Panc1 (cell line): ENCODE data around the gene RNF214. TPM values are rescaled to one million over a fixed set of nuclear protein-coding genes. Genes with fewer than 3 reads are reported as not detected.

Source experiments
- ATAC-seq: fragments of 200-7000 bp; cut with Tn5 transposase; 2 replicates; pipeline ENCODE4 v1.9.1; 2020; ENCODE audit warnings: mild to moderate bottlenecking, moderate library complexity
- BruUV-seq: library from RNA; stranded (reverse); fragments of 400-500 nt; replicated peaks from 2 replicates; lab custom pipeline; 2021; lab: Mats Ljungman, UMichigan
- CTCF ChIA-PET: fragments of 300-600 bp; sonication (Branson Sonifier 250); formaldehyde crosslinking; loops from one replicate; lab custom pipeline; 2022; ENCODE audit warnings: antibody characterized with exemption; lab: Charles Lee
- POLR2A ChIA-PET: fragments of 300-600 bp; sonication (Branson Sonifier 250); formaldehyde crosslinking; loops from one replicate; lab custom pipeline; 2022; ENCODE audit warnings: antibody characterized with exemption; lab: Charles Lee
- DNase-seq: peaks from one replicate; pipeline ENCODE4 v3.0.0-alpha.2; 2010; ENCODE audit warnings: low read depth, low spot score
- H3K27ac ChIP-seq: 2 replicates; pipeline ENCODE4 v1.5.1; 2011; ENCODE audit warnings: mild to moderate bottlenecking, low read length, inconsistent platforms
- H3K27me3 ChIP-seq: fragments of 200-500 bp; sonication (Bioruptor generic); 2 replicates; pipeline ENCODE4 v1.6.0; 2014; ENCODE audit warnings: low read length, inconsistent platforms; ENCODE audit not compliant: control insufficient read depth, insufficient read depth
- H3K36me3 ChIP-seq: fragments of 200-500 bp; sonication (Bioruptor generic); 2 replicates; pipeline ENCODE4 v1.5.1; 2014; ENCODE audit warnings: inconsistent platforms, mild to moderate bottlenecking, low read length, moderate library complexity; ENCODE audit not compliant: control insufficient read depth, insufficient read depth
- H3K4me1 ChIP-seq: 2 replicates; pipeline ENCODE4 v1.5.1; 2011; ENCODE audit warnings: inconsistent platforms, mild to moderate bottlenecking, low read length, moderate library complexity; ENCODE audit not compliant: control insufficient read depth, insufficient read depth
- H3K4me3 ChIP-seq, 2 experiments: 2 replicates each; pipeline ENCODE4 v1.5.1; 2011 to 2012; ENCODE audit warnings: low read depth in 2 of 2, low read length in 2 of 2, mild to moderate bottlenecking in 2 of 2, inconsistent platforms in 1 of 2, moderate library complexity in 1 of 2
- H3K9me3 ChIP-seq: fragments of 200-500 bp; sonication (Bioruptor generic); 2 replicates; pipeline ENCODE4 v1.5.1; 2014; ENCODE audit warnings: low read depth, mild to moderate bottlenecking, inconsistent platforms, low read length, moderate library complexity; ENCODE audit not compliant: control insufficient read depth, insufficient read depth
- POLR2AphosphoS5 ChIP-seq: IDR thresholded peaks from 2 replicates; pipeline ENCODE4 v1.6.1; 2012; ENCODE audit warnings: mild to moderate bottlenecking, low read depth, low read length, moderate library complexity
- SIN3A ChIP-seq: IDR thresholded peaks from 2 replicates; pipeline ENCODE4 v1.6.1; 2012; ENCODE audit warnings: low read depth, mild to moderate bottlenecking, low read length, moderate library complexity, borderline replicate concordance; ENCODE audit not compliant: insufficient read depth
- TCF7L2 ChIP-seq: IDR thresholded peaks from 2 replicates; pipeline ENCODE4 v1.6.1; 2011; ENCODE audit warnings: mild to moderate bottlenecking, low read depth, low read length, inconsistent platforms
- in situ Hi-C: cut with HindIII; loops from 2 replicates; pipeline ENCODE4 v1.10.0; 2016; ENCODE audit warnings: low sequenced_read_pairs, low pct_unique_long_range_greater_than_20kb
- intact Hi-C: fragments of 100-400 bp; cut with micrococcal nuclease; formaldehyde crosslinking; loops from one replicate; pipeline ENCODE4 v1.10.0; 2022; ENCODE audit not compliant: unreplicated experiment
- total RNA-seq: library from RNA; stranded (reverse); gene quantifications from one replicate; pipeline ENCODE4 v1.2.1, GENCODE V29; 2021; ENCODE audit not compliant: unreplicated experiment
- TF ChIP-seq, protein P1 (sequence below): fragments of 450-650 bp; IDR thresholded peaks from 2 replicates; pipeline ENCODE4 v1.5.1; 2017; ENCODE audit warnings: mild to moderate bottlenecking
- TF ChIP-seq, protein P2 (sequence below), 2 experiments: IDR thresholded peaks; 2 replicates each; pipeline ENCODE4 v1.6.1; 2011 to 2012; ENCODE audit warnings: low read depth in 2 of 2, control low read depth in 1 of 2, low read length in 1 of 2, mild to moderate bottlenecking in 1 of 2, moderate library complexity in 1 of 2; ENCODE audit not compliant: insufficient read depth in 1 of 2

Gene RNF214
- total RNA-seq, 1 experiment from 2014 or later = 39.7 TPM

DNA sequence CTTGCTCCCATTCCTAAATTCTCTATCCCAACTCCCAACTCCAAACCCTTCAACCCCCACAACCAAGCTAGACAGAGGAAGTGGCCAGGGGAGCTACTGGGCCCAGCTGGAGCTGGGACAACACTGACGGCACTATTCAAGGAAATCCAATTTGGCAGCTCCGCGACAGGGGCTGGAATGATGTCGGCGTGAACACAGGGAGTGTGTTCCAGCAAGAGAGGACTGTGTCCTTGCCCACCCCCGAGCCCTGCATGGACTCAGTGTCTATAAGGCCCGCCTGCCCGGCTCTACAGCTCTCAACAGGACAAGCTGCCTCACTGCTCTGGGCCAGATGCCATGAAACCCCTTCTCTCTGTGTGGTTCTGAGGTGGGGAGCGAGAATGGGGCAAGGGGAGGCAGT lies 11.9 kb upstream of the RNF214 start:
- intact Hi-C loops = loop anchor here (10.0 kb wide), 2 partner anchors 46 to 336 kb away; partner anchors contain the start of gene SIDT2
- CTCF ChIA-PET = no interaction called here
- ATAC-seq = no peak
- Histone ChIP-seq H3K4me1 (no peaks in the 10 kb centered on the region), H3K4me3 (no peak overlapping the region), H3K27ac (no peak overlapping the region), H3K27me3 (no peaks in the 10 kb centered on the region), H3K36me3 (0 out of 2 replicates have a peak, but pooled peaks cover 2% of the 10 kb centered on the region), H3K9me3 (no peaks in the 10 kb centered on the region)
- in situ Hi-C loops = no loop called here
- TF ChIP-seq POLR2AphosphoS5 (no peak), SIN3A (no peak), TCF7L2 (no peak)
- TF ChIP-seq, protein P1, sequence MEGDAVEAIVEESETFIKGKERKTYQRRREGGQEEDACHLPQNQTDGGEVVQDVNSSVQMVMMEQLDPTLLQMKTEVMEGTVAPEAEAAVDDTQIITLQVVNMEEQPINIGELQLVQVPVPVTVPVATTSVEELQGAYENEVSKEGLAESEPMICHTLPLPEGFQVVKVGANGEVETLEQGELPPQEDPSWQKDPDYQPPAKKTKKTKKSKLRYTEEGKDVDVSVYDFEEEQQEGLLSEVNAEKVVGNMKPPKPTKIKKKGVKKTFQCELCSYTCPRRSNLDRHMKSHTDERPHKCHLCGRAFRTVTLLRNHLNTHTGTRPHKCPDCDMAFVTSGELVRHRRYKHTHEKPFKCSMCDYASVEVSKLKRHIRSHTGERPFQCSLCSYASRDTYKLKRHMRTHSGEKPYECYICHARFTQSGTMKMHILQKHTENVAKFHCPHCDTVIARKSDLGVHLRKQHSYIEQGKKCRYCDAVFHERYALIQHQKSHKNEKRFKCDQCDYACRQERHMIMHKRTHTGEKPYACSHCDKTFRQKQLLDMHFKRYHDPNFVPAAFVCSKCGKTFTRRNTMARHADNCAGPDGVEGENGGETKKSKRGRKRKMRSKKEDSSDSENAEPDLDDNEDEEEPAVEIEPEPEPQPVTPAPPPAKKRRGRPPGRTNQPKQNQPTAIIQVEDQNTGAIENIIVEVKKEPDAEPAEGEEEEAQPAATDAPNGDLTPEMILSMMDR = no peak
- TF ChIP-seq, protein P2, sequence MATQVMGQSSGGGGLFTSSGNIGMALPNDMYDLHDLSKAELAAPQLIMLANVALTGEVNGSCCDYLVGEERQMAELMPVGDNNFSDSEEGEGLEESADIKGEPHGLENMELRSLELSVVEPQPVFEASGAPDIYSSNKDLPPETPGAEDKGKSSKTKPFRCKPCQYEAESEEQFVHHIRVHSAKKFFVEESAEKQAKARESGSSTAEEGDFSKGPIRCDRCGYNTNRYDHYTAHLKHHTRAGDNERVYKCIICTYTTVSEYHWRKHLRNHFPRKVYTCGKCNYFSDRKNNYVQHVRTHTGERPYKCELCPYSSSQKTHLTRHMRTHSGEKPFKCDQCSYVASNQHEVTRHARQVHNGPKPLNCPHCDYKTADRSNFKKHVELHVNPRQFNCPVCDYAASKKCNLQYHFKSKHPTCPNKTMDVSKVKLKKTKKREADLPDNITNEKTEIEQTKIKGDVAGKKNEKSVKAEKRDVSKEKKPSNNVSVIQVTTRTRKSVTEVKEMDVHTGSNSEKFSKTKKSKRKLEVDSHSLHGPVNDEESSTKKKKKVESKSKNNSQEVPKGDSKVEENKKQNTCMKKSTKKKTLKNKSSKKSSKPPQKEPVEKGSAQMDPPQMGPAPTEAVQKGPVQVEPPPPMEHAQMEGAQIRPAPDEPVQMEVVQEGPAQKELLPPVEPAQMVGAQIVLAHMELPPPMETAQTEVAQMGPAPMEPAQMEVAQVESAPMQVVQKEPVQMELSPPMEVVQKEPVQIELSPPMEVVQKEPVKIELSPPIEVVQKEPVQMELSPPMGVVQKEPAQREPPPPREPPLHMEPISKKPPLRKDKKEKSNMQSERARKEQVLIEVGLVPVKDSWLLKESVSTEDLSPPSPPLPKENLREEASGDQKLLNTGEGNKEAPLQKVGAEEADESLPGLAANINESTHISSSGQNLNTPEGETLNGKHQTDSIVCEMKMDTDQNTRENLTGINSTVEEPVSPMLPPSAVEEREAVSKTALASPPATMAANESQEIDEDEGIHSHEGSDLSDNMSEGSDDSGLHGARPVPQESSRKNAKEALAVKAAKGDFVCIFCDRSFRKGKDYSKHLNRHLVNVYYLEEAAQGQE (IDR thresholded peaks at IDR 0.05; ENCODE audit: insufficient read depth in 1 of 2, low read depth in 2 of 2, low read length in 1 of 2) = no peak
- DNase-seq = no peak
- POLR2A ChIA-PET = interaction anchor here (0.6 to 0.7 kb wide), 2 partner anchors 371 to 562 kb away, joined by 3 read pairs; no protein-coding TSS in a partner anchor
- no TSS peak for BruUV-seq

DNA sequence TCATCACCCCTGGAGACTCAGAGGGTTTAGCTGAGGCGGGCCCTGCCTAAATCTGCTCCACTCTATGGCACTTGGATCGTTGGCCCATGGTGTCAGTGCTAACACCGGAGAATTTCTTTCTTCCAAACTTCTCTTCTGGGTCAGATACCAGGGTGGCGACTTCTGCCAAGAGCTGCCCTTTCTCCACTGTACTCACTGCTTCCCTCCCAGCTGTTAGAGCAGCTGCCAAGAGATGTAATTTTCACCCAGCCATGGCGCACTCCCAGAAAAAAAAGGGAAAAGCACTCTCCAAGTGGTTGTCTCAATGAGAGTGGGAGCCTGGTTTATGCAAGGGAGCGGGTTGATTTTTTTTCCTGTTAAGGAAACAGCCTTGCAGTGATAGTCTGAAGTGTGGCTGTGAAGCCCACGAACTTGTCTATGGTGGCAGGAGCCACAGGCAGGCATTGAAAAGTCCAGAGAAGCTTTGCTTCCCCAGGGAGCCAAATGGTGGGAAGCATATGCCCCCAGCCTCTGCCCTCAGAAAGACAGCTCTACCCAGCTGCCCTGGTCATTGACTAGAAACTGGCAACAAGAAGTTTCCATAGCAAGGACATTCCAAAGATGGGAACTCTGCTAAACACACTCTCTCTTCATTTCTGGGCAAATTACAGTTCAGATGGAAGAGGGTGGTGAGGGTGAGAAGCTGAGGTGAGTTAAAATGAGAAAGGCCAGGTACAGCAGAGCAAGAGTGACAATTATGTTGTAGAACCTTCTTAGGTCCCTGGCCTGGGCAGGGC lies 11.3 kb upstream of the RNF214 start:
- Histone ChIP-seq H3K9me3 (no peaks in the 10 kb centered on the region), H3K27me3 (no peaks in the 10 kb centered on the region), H3K27ac (no peak overlapping the region), H3K4me3 (no peak overlapping the region), H3K36me3 (0 out of 2 replicates have a peak, but pooled peaks cover 2% of the 10 kb centered on the region), H3K4me1 (no peaks in the 10 kb centered on the region)
- BruUV-seq = no TSS peak
- ChIA-PET POLR2A (interaction anchor here (0.6 kb wide), 1 partner anchor 372 kb away, joined by 3 read pairs; no protein-coding TSS in a partner anchor), CTCF (no interaction called here)
- ATAC-seq = no peak
- intact Hi-C loops (loop anchor here (10.0 kb wide), 2 partner anchors 46 to 336 kb away; partner anchors contain the start of gene SIDT2), in situ Hi-C loops (no loop called here)
- no peak for DNase-seq
- TF ChIP-seq POLR2AphosphoS5 = no peak
- TF ChIP-seq TCF7L2 = no peak
- TF ChIP-seq SIN3A = no peak
